Left renal pelvis (tissue), 4 donors: ENCODE measurements around the gene KMT2E. TPM values are rescaled to one million over a fixed set of nuclear protein-coding genes. Genes with fewer than 3 reads are reported as not detected.

ENCODE experiments used
- DNase-seq, 4 donors: peaks; one replicate each; pipeline ENCODE4 v3.0.0-alpha.2; 2013; ENCODE audit warnings: low read depth in 4 of 4, low spot score in 3 of 4
- polyA plus RNA-seq, 4 donors: library from polyadenylated mRNA; unstranded; fragments of 120-200 nt; gene quantifications; one replicate each; pipeline ENCODE4 v1.2.1, GENCODE V29; 2013; ENCODE audit not compliant: insufficient read length in 4 of 4

The KMT2E gene
- polyA plus RNA-seq, 4 donors = 60.7 to 81.8 (median 75.8) TPM

DNA sequence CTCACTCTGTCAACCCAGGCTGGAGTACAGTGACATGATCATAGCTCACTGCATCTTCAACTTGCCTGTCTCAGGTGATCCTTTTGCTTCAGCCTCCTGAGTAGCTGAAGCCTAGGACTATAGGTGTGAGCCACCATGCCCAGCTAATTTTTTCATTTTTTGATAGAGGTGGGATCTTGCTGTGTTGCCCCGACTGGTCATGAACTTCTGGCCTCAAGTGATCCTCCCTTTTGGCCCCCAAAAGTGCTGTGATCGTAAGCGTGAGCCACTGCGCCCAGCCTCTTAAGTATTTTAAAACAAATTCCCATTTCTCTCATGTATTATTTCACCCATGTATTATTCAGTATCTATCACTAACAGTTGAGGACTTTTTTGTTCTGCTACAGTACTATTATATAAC lies 43.5 kb downstream of the KMT2E start:
- no peak for DNase-seq

DNA sequence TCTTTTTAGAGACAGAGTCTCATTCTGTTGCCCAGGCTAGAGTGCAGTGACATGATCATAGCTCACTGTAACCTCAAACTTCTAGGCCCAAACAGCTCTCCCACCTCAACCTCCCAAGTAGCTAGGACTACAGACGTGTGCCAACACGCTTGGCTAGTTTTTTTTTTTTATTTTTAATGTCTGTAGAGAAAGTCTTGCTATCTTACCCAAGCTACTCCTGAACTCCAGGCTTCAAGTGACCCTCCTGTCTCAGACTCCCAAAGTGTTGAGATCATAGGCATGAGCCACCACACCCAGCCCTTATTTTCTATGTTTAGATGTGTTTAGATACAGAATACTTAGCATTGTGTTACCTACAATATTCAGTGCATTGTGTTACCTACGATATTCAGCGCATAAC lies 46.4 kb downstream of the KMT2E start:
- no peak for DNase-seq

DNA sequence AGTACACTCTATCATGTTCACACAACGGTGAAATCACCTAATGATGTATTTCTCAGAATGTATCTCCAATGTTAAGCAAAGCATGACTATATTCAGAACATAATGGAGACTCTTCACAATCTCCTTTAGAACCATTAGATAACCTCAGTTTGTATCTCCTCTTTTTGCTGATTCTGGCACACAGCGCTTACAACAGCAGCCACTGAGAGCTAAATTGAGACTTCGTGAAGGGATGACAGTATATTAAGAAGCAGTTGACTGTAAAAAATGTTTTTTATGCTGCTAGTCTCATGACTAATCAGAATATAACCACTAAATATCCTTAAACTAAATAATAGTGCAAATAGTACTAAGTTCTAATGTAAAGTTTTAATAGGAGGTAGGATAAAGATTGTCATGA lies 46.9 kb downstream of the KMT2E start:
- DNase-seq = no peak

DNA sequence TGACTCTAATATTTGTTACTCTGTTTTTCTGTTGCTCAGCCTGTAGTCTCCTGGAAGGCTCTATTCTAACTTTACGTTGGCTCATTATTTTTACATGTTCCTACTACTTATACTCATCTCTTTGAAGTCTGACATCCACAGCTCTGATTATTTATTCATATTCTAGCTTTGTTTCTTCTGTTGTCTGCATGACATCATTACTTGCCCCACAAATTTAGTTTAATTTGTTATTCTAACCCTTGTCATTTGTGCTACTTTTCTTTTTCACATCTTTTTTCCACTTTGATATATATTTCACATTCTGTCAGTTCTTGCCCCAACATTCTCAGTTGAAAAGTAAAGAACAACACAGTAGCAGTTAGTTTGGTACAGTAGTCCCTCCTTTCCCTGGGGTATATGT lies 51.1 kb downstream of the KMT2E start:
- no peak for DNase-seq

- DNase-seq = no peak
These were observed 53.7 kb downstream of the KMT2E start for GRCh38 chr7:105067691-105068090.

- DNase-seq = no peak
These were observed 54.9 kb downstream of the KMT2E start for GRCh38 chr7:105068886-105069285.

- no peak for DNase-seq
These were observed 59.1 kb downstream of the KMT2E start for GRCh38 chr7:105073143-105073542.

- no peak for DNase-seq
These were observed 65.3 kb downstream of the KMT2E start for GRCh38 chr7:105079348-105079747.

GRCh38 chr7:105084581-105084980 lies 70.6 kb downstream of the KMT2E start:
- no peak for DNase-seq

- no peak for DNase-seq
These were observed 72.8 kb downstream of the KMT2E start for GRCh38 chr7:105086850-105087249.

DNA sequence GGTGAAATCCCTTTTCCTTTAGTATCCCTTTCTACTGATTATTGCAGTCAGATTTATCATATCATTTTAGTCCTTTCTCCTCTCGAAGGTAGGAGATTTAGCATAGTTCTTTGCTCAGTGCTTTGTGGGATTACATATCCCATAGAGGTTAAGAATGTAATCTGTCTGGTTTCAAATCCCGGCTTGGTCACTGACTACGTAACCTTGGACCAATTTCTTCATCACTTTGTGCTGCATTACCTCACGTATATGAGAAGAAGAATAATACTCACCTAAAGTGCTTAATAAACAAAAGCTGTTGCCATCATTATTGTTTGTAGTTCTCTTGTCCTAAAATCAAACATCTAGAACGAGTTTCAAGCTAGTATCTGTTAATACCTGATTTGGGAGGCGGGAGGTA lies 74.0 kb downstream of the KMT2E start:
- DNase-seq = no peak

DNA sequence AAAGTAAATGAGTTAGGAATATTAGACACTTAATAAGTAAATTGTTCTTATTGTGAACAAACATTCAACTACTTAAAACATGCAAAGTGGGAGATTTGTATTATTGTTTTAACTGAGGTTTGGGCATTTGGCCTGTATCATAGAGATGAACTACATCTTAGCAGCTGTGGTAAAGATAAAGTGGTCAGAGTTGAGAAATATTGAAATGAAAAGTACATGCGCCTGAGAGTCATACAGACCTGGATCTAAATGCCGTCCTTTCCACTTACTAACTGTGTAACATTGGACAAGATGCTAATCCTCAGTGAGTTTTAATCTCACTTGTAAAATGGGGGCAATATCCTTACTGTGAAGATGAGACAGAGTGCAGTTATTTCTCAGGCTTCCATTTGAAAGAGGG lies 74.5 kb downstream of the KMT2E start:
- DNase-seq = no peak

GRCh38 chr7:105094966-105095365 lies 81.0 kb downstream of the KMT2E start:
- no peak for DNase-seq

- no peak for DNase-seq
These were observed 82.3 kb downstream of the KMT2E start for GRCh38 chr7:105096306-105096705.

DNA sequence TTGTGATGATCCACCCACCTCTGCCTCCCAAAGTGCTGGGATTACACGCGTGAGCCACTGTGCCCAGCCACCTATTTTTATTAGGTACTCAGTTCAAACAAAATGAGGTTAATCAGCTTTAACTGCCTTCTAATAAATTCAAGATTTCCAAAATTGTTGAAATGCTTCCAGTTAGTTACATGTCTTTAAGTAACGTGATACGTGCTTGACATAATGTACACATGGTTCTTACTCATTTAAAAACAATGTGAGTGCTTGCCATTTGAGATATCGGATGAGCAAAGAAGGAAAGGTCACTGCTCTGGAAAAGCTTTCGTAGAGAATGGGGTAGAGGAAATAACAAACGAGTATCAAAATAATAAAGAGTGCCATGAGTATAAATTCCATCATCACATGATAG lies 83.6 kb downstream of the KMT2E start:
- DNase-seq = no peak

GRCh38 chr7:105098863-105099515 lies 85.0 kb downstream of the KMT2E start:
- no peak for DNase-seq

- no peak for DNase-seq
These were observed 87.9 kb downstream of the KMT2E start for GRCh38 chr7:105101864-105102263.

- DNase-seq = no peak
These were observed 88.8 kb downstream of the KMT2E start for GRCh38 chr7:105102557-105103352.

DNA sequence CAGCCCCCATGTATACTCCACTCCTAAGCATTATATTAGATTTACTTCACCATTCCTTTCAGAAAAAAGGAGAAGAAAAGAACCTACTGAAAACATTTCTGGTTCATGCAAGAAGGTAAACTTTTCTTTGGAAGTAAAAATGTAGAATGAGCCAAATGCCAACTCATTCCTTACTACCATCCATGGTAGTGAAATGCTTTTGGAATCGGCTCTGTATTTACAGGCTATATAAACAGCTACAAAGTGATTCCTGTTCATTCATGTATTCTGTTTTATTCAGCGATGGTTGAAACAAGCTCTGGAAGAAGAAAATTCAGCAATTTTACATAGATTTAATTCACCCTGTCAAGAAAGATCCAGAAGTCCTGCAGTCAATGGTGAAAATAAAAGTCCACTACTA lies 91.6 kb downstream of the KMT2E start:
- DNase-seq = no peak

- DNase-seq = no peak
These were observed 92.5 kb downstream of the KMT2E start for GRCh38 chr7:105106473-105106872.

GRCh38 chr7:105107458-105107857 lies 93.5 kb downstream of the KMT2E start:
- DNase-seq = no peak
